ENCODE data around the gene WDR18. TPM values are rescaled to one million over a fixed set of nuclear protein-coding genes. Genes with fewer than 3 reads are reported as not detected.

WDR18 gene
- total RNA-seq, 1 donor from 2014 or later = 60.0 TPM

- Histone ChIP-seq H3K4me2 (ENCODE audit: low read length) (no peak overlapping the region), H3K27ac (ENCODE audit: low read depth, low read length) (no peak overlapping the region), H3K9me3 (ENCODE audit: insufficient read depth, low read depth, low read length) (no peaks in the 10 kb centered on the region), H3K27me3 (ENCODE audit: insufficient read depth, low read length) (no peaks in the 10 kb centered on the region), H3K4me3 (ENCODE audit: insufficient read depth, low read depth, low read length) (no peak overlapping the region), H3K9ac (ENCODE audit: low read length) (no peak overlapping the region), H2AFZ (ENCODE audit: low read depth, low read length) (no peak overlapping the region), H4K20me1 (ENCODE audit: insufficient read depth, low read length) (peaks cover 50% of the 10 kb centered on the region), H3K36me3 (ENCODE audit: insufficient read depth, low read length) (no peaks in the 10 kb centered on the region), H3K4me1 (ENCODE audit: insufficient read depth, low read length) (peaks cover 26% of the 10 kb centered on the region), H3K79me2 (ENCODE audit: insufficient read depth, low read length) (peaks cover 47% of the 10 kb centered on the region)
- Mint-ChIP-seq H3K27me3 (ENCODE audit: low read depth, unreplicated experiment) (no peaks in the 10 kb centered on the region), H3K4me1 (ENCODE audit: low read depth, unreplicated experiment) (peaks cover 14% of the 10 kb centered on the region), H3K9me3 (ENCODE audit: unreplicated experiment) (no peaks in the 10 kb centered on the region), H3K27ac (ENCODE audit: unreplicated experiment) (no peak overlapping the region), H3K4me3 (ENCODE audit: unreplicated experiment) (no peak overlapping the region), H3K36me3 (ENCODE audit: low read depth, unreplicated experiment) (peaks cover 9% of the 10 kb centered on the region)
- TF ChIP-seq EZH2 (IDR thresholded peaks at IDR 0.05; ENCODE audit: insufficient read depth, low read length) (no peak), CTCF (IDR thresholded peaks at IDR 0.05; ENCODE audit: insufficient read depth, low read depth, low read length) (no peak)
- no peak for FAIRE-seq
- no peak for DNase-seq (ENCODE audit: low read depth)
These were observed 29.3 kb upstream of the WDR18 start for GRCh38 chr19:954672-955494.

- Histone ChIP-seq H3K9ac (ENCODE audit: low read length) (no peak overlapping the region), H2AFZ (ENCODE audit: low read depth, low read length) (no peak overlapping the region), H3K27ac (ENCODE audit: low read depth, low read length) (peak overlapping the region; percentile 13), H3K4me3 (ENCODE audit: insufficient read depth, low read depth, low read length) (no peak overlapping the region), H3K9me3 (ENCODE audit: insufficient read depth, low read depth, low read length) (no peaks in the 10 kb centered on the region), H3K4me2 (ENCODE audit: low read length) (peak overlapping the region; percentile 19), H4K20me1 (ENCODE audit: insufficient read depth, low read length) (peaks cover 51% of the 10 kb centered on the region), H3K4me1 (ENCODE audit: insufficient read depth, low read length) (peaks cover 26% of the 10 kb centered on the region), H3K27me3 (ENCODE audit: insufficient read depth, low read length) (no peaks in the 10 kb centered on the region), H3K79me2 (ENCODE audit: insufficient read depth, low read length) (peaks cover 49% of the 10 kb centered on the region), H3K36me3 (ENCODE audit: insufficient read depth, low read length) (no peaks in the 10 kb centered on the region)
- DNase-seq (ENCODE audit: low read depth) (no peak), FAIRE-seq (no peak)
- Mint-ChIP-seq H3K4me3 (ENCODE audit: unreplicated experiment) (no peak overlapping the region), H3K4me1 (ENCODE audit: low read depth, unreplicated experiment) (peaks cover 10% of the 10 kb centered on the region), H3K36me3 (ENCODE audit: low read depth, unreplicated experiment) (peaks cover 9% of the 10 kb centered on the region), H3K27ac (ENCODE audit: unreplicated experiment) (no peak overlapping the region), H3K9me3 (ENCODE audit: unreplicated experiment) (no peaks in the 10 kb centered on the region), H3K27me3 (ENCODE audit: low read depth, unreplicated experiment) (no peaks in the 10 kb centered on the region)
- no peak for TF ChIP-seq EZH2 (IDR thresholded peaks at IDR 0.05; ENCODE audit: insufficient read depth, low read length)
- TF ChIP-seq CTCF (IDR thresholded peaks at IDR 0.05; ENCODE audit: insufficient read depth, low read depth, low read length) = no peak
These were observed 28.1 kb upstream of the WDR18 start for GRCh38 chr19:955803-956765.
